DMS114 treated with DMSO at 0.1 percent for 48 hours (cell line): ENCODE results near the gene RYK.

Source experiments
- DNase-seq: peaks from one replicate; lab custom pipeline; 2025; ENCODE audit not compliant: unreplicated experiment; lab: John Stamatoyannopoulos, UW

RYK gene

GRCh38 chr3:134153761-134154160 lies 96.9 kb downstream of the RYK start:
- DNase-seq: no peak

- DNase-seq: no peak
Measured at GRCh38 chr3:134150476-134150875, 100.2 kb downstream of the RYK start.

GRCh38 chr3:134149286-134149685 lies 101.4 kb downstream of the RYK start:
- DNase-seq: no peak

- no peak for DNase-seq
Measured at GRCh38 chr3:134148534-134148933, 102.1 kb downstream of the RYK start.

GRCh38 chr3:134147411-134147810 lies 103.2 kb downstream of the RYK start:
- DNase-seq: no peak

GRCh38 chr3:134146666-134147065 lies 104.0 kb downstream of the RYK start:
- DNase-seq: no peak

- DNase-seq: no peak
Measured at GRCh38 chr3:134145183-134145582, 105.5 kb downstream of the RYK start.

- no peak for DNase-seq
Measured at GRCh38 chr3:134144694-134145093, 106.0 kb downstream of the RYK start.

- no peak for DNase-seq
Measured at GRCh38 chr3:134143828-134144401, 106.7 kb downstream of the RYK start.

- no peak for DNase-seq
Measured at GRCh38 chr3:134136604-134137003, 114.1 kb downstream of the RYK start.

GRCh38 chr3:134134698-134135415 lies 115.8 kb downstream of the RYK start:
- no peak for DNase-seq

GRCh38 chr3:134134240-134134639 lies 116.4 kb downstream of the RYK start:
- DNase-seq: no peak

GRCh38 chr3:134132961-134133360 lies 117.7 kb downstream of the RYK start:
- DNase-seq: no peak

- peak; percentile 2 for DNase-seq
Measured at GRCh38 chr3:134126153-134126552, 124.5 kb downstream of the RYK start.

- DNase-seq: no peak
Measured at GRCh38 chr3:134114726-134115125, 135.9 kb downstream of the RYK start.

- DNase-seq: no peak
Measured at GRCh38 chr3:134111616-134112015, 139.0 kb downstream of the RYK start.

- no peak for DNase-seq
Measured at GRCh38 chr3:134110963-134111362, 139.7 kb downstream of the RYK start.
